Left kidney (tissue), 8 donors: ENCODE measurements around the gene ESX1. TPM values are rescaled to one million over a fixed set of nuclear protein-coding genes. Genes with fewer than 3 reads are reported as not detected.
"Not testable (repeated sequence)": the region's sequence is repeated elsewhere in the genome, so short reads cannot be mapped to it uniquely, and the experiment has no call there.

Experiments
- DNase-seq: peaks from one replicate; pipeline ENCODE4 v3.0.0-alpha.2; 2013
- long read RNA-seq, 8 donors: transcript quantifications; one replicate each; lab custom pipeline, GENCODE V29; 2026
- polyA plus RNA-seq: library from polyadenylated mRNA; unstranded; fragments of 120-200 nt; gene quantifications from one replicate; pipeline ENCODE4 v1.2.1, GENCODE V29; 2013; ENCODE audit not compliant: insufficient read length

The ESX1 gene
- polyA plus RNA-seq = not detected
- long read RNA-seq, donor 1 = 0 reads
- long read RNA-seq, donor 2 = 0 reads
- long read RNA-seq, donor 3 = 0 reads
- long read RNA-seq, donor 4 = 0 reads
- long read RNA-seq, donor 5 = 0 reads
- long read RNA-seq, donor 6 = 0 reads
- long read RNA-seq, donor 7 = 0 reads
- long read RNA-seq, donor 8 = 0 reads

- no peak for DNase-seq
These were observed at the start of gene ESX1 for GRCh38 chrX:104254442-104255115. ESX1 (minus strand) TSS chrX:104254933; CDS start chrX:104254849, 84 bp downstream.

GRCh38 chrX:104295636-104296035 is 40.9 kb upstream of the ESX1 start:
- no peak for DNase-seq

DNA sequence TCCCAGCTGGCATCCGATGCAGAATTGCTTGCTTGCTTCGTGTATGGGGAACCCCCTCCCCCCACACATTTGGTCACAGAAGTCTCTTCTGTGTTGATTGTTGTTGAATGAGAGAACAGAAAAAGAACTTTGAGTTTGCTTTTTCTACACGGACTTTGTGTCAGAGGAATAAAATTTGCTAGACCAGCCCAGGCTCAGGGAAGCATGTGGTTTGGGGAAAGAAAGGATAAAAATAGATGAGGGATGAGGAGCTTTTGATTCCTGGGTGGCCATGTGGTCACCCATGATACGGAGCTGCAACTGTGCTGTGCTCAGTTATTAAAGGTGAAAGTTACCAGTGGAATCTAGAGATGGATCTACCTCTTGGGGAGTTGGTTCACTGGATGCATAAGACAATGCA is 34.2 kb upstream of the ESX1 start:
- no peak for DNase-seq

GRCh38 chrX:104288269-104288668 is 33.5 kb upstream of the ESX1 start:
- no peak for DNase-seq

DNA sequence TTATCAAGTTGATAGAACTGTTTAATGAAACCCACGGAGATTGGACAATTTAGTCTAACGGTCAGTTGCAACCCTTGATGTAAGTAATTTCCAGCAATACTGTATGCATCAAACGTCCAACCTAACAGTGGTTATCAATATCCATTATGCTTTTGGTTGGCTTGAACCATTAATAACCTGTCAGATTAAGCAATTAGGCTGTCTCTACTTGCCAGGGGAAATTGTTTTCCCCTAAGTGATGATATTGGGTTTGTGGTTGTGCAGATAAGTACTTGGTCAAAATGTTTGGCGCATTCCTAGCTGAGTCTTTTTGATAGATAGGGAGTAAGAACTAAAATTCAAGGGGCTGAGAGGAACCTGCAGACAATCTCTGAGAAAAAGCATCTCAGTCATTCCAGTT is 30.5 kb upstream of the ESX1 start:
- no peak for DNase-seq

GRCh38 chrX:104284507-104284906 is 29.8 kb upstream of the ESX1 start:
- peak; percentile 33 for DNase-seq

- no peak for DNase-seq
These were observed 27.5 kb upstream of the ESX1 start for GRCh38 chrX:104282166-104282725.

DNA sequence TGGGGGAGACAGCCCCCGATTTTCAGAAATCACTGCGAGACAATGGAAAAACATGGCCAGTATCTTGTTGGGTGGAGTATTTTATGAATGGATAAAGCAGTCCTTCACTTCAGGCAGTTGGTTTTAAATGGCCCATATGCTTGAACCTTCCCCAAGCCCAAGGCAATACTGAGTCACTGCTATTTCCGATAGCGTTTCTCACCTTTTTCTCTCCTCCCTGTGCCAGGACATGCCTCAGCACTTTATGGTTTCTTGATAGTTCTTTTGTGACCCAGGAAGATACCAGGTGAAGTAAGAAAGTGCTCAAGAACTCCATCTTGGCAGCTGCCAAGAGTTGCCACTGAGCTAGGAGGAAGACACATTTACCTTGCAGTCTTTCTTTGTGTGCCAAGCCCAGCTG is 26.8 kb upstream of the ESX1 start:
- no peak for DNase-seq

DNA sequence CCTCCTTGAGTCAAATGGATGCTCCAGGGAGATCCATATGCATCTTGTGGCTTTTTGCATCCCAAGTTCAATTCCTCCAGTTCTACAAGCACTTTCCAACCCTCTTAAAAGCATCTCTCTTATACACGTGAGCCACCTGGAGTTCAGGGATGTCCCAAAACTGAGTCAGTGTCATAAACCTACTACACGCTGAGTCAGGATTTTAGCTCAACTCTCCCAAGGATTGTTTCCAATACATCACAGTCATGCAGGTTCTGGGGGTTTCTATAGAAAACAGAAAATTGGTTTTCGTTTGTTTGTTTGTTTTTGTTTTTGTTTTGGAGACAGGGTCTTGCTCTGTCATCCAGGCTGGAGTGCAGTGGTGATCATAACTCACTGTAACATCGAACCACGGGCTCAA is 25.9 kb upstream of the ESX1 start:
- no peak for DNase-seq

DNA sequence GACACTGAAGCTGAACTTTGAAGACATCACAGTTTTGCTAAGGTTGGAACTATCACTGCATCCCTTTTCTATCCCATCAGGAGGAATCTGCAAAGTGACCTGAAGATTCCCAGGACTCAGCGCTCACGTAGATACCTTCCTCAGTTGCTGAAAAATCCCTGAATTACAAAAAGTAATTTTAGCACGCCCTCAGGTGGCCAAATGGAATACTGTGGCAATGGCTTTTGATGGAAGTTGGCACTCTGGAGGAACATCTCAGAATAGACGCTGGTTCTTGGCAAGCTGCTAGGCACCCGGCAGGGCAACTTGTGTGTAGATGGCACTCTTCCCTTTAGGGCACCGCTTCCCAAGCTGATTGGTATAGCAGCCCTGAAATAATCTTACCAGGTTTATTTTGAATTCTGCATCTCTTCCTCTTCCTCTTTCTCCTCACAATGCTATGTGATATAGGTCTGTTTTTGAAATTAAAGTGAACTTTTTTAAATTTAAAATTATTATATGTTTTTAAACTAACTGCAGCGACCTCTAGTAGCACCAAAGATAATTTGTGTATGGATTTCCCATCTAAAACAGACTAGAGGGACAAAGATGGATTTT is 16.3 kb upstream of the ESX1 start:
- DNase-seq = no peak

DNA sequence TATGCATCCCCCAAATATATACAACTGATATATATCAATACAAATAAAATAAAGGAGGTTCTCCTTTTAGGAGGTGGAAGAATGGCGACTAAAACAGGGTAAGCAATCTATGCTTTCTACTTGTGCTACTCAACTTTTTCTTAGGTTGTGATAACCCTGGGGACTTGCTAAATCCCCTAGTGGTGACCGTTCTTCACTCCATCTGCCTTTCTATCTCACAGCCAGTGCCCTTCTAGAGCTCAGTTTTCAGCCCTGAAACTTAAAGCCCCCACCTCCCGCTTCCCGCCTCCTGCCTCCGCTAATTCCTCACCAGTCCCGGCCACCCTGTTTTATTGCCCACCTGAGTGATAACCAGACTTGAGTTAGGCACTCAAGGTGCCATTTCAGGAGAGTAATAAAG is 15.5 kb upstream of the ESX1 start:
- no peak for DNase-seq

DNA sequence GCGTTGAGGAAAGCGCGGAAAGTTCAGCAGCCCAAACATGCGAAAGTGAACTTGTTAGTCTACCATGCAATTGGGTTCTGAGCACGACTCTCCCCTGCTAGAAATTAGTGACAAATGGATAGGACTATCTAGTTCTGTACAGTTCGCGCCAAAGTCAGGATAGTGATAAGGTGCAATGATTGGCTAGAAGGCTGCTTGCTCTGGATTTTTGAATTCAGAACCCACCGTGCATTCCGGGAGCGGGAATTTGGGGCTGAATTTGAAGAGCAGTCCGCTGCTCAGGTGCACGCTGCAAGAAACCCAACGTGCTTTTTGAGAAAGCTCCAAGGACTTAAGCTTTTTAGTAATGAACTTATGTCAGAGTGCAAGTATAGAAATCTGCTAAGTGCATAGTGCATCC is 732 bp upstream of the ESX1 start:
- no peak for DNase-seq

DNA sequence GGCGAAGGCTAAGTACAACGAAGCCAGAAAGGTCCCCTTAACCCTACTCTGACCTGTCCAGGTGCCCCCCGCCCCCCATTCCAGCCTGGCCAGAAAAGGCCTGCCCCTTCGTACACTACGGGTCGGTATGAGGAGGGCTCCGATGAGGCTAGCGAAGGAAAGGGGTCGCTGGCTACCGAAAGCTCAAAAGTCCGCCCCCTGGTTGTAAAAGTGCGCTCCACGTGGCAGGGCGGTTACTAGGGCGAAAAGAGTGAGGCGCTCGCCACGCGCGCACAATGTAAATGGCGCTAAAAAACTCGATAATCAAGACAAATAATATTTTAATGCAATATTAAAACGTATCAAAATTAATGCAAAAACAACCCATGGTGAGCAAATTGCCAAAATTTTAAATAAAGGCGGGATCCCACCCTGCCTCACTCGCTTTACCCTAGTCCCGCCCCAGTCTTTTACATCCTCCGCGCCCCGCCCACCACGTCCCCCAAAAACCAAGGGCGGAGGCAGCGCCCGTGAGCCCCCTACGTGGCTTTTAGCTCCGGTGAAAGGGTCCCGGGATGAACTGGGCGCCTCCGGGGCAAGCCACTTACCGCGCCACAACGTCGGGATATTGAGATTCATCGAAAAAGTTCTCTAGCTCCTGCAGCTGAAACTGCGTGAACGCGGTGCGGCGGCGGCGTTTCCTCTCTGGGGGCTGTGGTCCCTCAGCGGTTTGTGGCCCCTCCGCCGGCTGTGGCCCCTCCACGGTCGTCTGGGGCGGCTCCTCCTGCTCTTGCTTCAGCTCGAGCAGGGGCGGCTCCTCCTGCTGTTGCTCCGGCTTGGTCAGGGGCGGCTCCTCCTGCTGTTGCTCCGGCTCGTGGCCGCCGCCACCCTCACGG is 929 bp downstream of the ESX1 start:
- no peak for DNase-seq

DNA sequence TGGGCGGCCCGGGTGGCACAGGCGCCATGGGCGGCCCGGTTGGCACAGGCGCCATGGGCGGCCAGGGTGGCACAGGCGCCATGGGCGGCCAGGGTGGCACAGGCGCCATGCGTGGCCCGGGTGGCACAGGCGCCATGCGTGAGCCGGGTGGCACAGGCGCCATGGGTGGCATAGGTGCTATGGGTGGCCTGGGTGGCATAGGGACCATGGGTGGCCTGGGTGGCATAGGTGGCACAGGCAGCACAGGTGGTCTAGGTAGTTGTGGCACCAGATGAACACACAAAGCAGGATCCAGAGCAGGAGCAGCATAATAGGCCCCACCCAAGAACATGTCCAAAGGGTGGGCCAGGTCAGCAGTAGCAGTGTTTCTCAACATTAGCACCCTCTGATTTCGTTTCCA is 4.3 kb downstream of the ESX1 start:
- no peak for DNase-seq

DNA sequence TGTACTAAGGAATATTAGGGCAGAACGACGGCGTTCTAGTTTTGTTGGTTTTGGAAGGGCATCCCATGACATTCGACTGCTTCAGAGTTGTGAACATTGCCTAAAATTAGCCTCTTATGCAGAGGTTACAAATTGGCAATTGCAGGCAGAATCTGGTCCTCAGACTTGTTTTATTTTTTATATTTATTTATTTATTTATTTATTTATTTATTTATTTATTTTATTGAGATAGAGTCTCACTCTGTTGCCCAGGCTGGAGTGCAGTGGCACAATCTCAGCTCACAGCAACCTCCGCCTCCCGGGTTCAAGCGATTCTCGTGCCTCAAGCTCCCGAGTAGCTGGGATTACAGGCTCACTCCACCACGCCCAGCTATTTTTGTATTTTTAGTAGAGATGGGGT is 24.7 kb downstream of the ESX1 start:
- not testable (repeated sequence) for DNase-seq

DNA sequence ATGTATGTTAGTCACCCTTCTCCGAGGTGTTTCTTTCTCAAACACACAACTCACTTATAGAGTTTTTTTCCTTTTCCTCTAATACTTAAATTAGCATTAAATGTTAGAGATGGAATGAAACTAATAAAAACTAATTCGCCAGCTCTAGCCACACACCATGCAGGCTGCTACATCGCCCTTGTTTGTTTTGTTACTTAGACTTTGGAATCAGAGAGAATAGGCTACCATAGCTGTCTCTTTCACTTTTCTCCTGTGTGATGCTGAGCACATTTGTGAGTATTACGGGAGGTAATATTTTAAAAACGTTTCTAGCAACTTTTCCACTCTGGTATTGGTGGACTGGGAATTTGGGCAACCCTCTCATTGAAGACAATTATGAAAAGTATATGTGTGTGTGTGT is 43.5 kb downstream of the ESX1 start:
- no peak for DNase-seq

DNA sequence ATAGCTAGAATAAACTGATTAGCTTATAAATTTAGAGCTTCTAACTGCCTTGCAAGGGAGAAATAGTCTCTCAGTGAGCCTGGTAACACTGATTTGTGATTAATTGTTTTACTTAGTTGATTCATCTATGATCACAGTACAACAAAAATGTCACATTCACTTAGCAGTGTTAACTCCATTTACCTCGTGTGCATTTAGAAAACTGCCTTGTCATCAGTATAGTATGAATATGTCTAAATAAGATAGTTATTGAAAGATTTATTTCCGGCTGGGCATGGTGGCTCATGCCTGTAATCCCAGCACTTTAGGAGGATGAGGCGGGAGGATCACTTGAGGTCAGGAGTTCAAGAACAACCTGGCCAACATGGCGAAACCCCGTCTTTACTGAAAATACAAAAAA is 49.2 kb downstream of the ESX1 start:
- DNase-seq = no peak

Other genes with a start within 250 kb of the ESX1 start
- gene H2BW1, start 241.2 kb downstream of the ESX1 start, polyA plus RNA-seq = not detected
- 1.6 TPM for gene H2BW2, start 215.0 kb downstream of the ESX1 start, polyA plus RNA-seq
- gene TMSB15C, start 178.7 kb downstream of the ESX1 start, polyA plus RNA-seq = 19.6 TPM
- 6.1 TPM for gene ZCCHC18, start 142.4 kb downstream of the ESX1 start, polyA plus RNA-seq
- 15.3 TPM for gene SLC25A53, start 97.9 kb downstream of the ESX1 start, polyA plus RNA-seq
- 45.8 TPM for gene FAM199X, start 88.5 kb downstream of the ESX1 start, polyA plus RNA-seq